OCI-LY1 (cell line): ENCODE measurements around the gene CACFD1.

Source experiments
- H2AFZ ChIP-seq: fragments of 200-600 bp; sonication (generic), shearing (Covaris generic); 2 replicates; pipeline ENCODE4 v1.6.0; 2014; ENCODE audit warnings: antibody characterized with exemption, mild to moderate bottlenecking, low read length
- H3F3A ChIP-seq: fragments of 200-600 bp; sonication (generic), shearing (Covaris generic); 2 replicates; pipeline ENCODE4 v1.6.0; 2014; ENCODE audit warnings: mild to moderate bottlenecking, antibody characterized with exemption, low read length, moderate library complexity; ENCODE audit not compliant: insufficient read depth
- H3K27ac ChIP-seq: fragments of 200-600 bp; sonication (generic); 2 replicates; pipeline ENCODE4 v1.5.1; 2014; ENCODE audit warnings: low read length, mixed run types, mild to moderate bottlenecking, low read depth; ENCODE audit not compliant: poor library complexity, severe bottlenecking
- H3K27me3 ChIP-seq: fragments of 200-600 bp; sonication (generic); 2 replicates; pipeline ENCODE4 v1.6.0; 2014; ENCODE audit warnings: antibody characterized with exemption, mild to moderate bottlenecking, low read length, moderate library complexity; ENCODE audit not compliant: insufficient read depth
- H3K36me3 ChIP-seq: fragments of 200-600 bp; sonication (generic); 2 replicates; pipeline ENCODE4 v1.6.1; 2014; ENCODE audit warnings: mild to moderate bottlenecking, antibody characterized with exemption, low read length, moderate library complexity, mixed read lengths; ENCODE audit not compliant: insufficient read depth
- H3K4me1 ChIP-seq: fragments of 200-600 bp; sonication (generic); 2 replicates; pipeline ENCODE4 v1.5.1; 2014; ENCODE audit warnings: mild to moderate bottlenecking, low read length, moderate library complexity; ENCODE audit not compliant: insufficient read depth, severe bottlenecking
- H3K4me2 ChIP-seq: fragments of 200-600 bp; sonication (generic), shearing (Covaris generic); 2 replicates; pipeline ENCODE4 v1.6.1; 2014; ENCODE audit warnings: low read length
- H3K4me3 ChIP-seq: fragments of 200-600 bp; sonication (generic); 2 replicates; pipeline ENCODE4 v1.5.1; 2014; ENCODE audit warnings: low read length, low read depth, mild to moderate bottlenecking, mixed read lengths; ENCODE audit not compliant: poor library complexity, severe bottlenecking
- H3K79me2 ChIP-seq: fragments of 200-600 bp; shearing (Covaris generic); 2 replicates; pipeline ENCODE4 v1.6.1; 2016; ENCODE audit warnings: mixed run types, low read length, mixed read lengths; ENCODE audit not compliant: insufficient read depth
- H3K9ac ChIP-seq: fragments of 200-600 bp; sonication (generic), shearing (Covaris generic); 2 replicates; pipeline ENCODE4 v1.6.1; 2014; ENCODE audit warnings: mild to moderate bottlenecking, low read length, mixed read lengths
- H3K9me2 ChIP-seq: fragments of 200-600 bp; sonication (generic), shearing (Covaris generic); 2 replicates; pipeline ENCODE4 v1.6.1; 2014; ENCODE audit warnings: low read depth, mild to moderate bottlenecking, low read length, mixed read lengths
- H3K9me3 ChIP-seq: fragments of 200-600 bp; shearing (Covaris generic); 2 replicates; pipeline ENCODE4 v1.6.1; 2014; ENCODE audit warnings: low read length, mixed read lengths
- H4K20me1 ChIP-seq: fragments of 200-600 bp; sonication (generic), shearing (Covaris generic); 2 replicates; pipeline ENCODE4 v1.6.0; 2016; ENCODE audit warnings: mild to moderate bottlenecking, low read length; ENCODE audit not compliant: insufficient read depth
- CTCF ChIP-seq: fragments of 200-600 bp; sonication (generic), shearing (Covaris generic); IDR thresholded peaks from 2 replicates; pipeline ENCODE4 v1.5.1; 2017; ENCODE audit warnings: mild to moderate bottlenecking, antibody characterized with exemption, low read length, moderate library complexity, mixed read lengths
- EZH2 ChIP-seq: fragments of 200-600 bp; sonication (generic), shearing (Covaris generic); IDR thresholded peaks from 2 replicates; pipeline ENCODE4 v1.8.0; 2017; ENCODE audit warnings: borderline replicate concordance, mixed run types, mild to moderate bottlenecking, antibody characterized with exemption, low read length, moderate library complexity, mixed read lengths

The CACFD1 gene

GRCh38 chr9:133457748-133458147, 2.0 kb upstream of the CACFD1 start:
- TF ChIP-seq CTCF, result no peak

GRCh38 chr9:133458643-133459312, 1.0 kb upstream of the CACFD1 start:
- no peaks in the 10 kb centered on the region for H3F3A ChIP-seq
- no peak overlapping the region for H3K27ac ChIP-seq
- no peak for TF ChIP-seq EZH2
- TF ChIP-seq CTCF, result no peak
- H3K27me3 ChIP-seq, result peaks cover 5% of the 10 kb centered on the region; the same call in 1 of the 2 replicates
- no peak overlapping the region for H2AFZ ChIP-seq
- H3K9me3 ChIP-seq, result no peaks in the 10 kb centered on the region
- H4K20me1 ChIP-seq, result no peaks in the 10 kb centered on the region
- peak overlapping the region; percentile 66 for H3K4me2 ChIP-seq
- H3K4me3 ChIP-seq, result peak overlapping the region; percentile 65
- H3K9ac ChIP-seq, result no peak overlapping the region; the same call in 1 of the 2 replicates
- no peaks in the 10 kb centered on the region for H3K9me2 ChIP-seq
- H3K36me3 ChIP-seq, result no peaks in the 10 kb centered on the region
- no peaks in the 10 kb centered on the region for H3K79me2 ChIP-seq
- H3K4me1 ChIP-seq, result peaks cover 13% of the 10 kb centered on the region

More at GRCh38 chr9:133457748-133458147, 2.0 kb upstream of the CACFD1 start:
- Histone ChIP-seq H3K4me1 (peaks cover 13% of the 10 kb centered on the region), H3K9me2 (no peaks in the 10 kb centered on the region), H3K9me3 (no peaks in the 10 kb centered on the region), H3K9ac (no peak overlapping the region), H3K36me3 (no peaks in the 10 kb centered on the region), H3K4me2 (no peak overlapping the region), H3K4me3 (no peak overlapping the region), H3K27ac (no peak overlapping the region), H3K27me3 (peaks cover 7% of the 10 kb centered on the region; the same call in 1 of the 2 replicates), H3F3A (no peaks in the 10 kb centered on the region), H4K20me1 (no peaks in the 10 kb centered on the region), H2AFZ (no peak overlapping the region), H3K79me2 (no peaks in the 10 kb centered on the region)

- peak overlapping the region; percentile 66 for H3K4me2 ChIP-seq
- TF ChIP-seq EZH2 (no peak), CTCF (no peak)
- no peak overlapping the region for H2AFZ ChIP-seq
- peak overlapping the region; percentile 65; the same call in 1 of the 2 replicates for H3K9ac ChIP-seq
- no peaks in the 10 kb centered on the region for H3K9me2 ChIP-seq
- no peaks in the 10 kb centered on the region for H3F3A ChIP-seq
- H3K36me3 ChIP-seq, result no peaks in the 10 kb centered on the region
- H3K79me2 ChIP-seq, result no peaks in the 10 kb centered on the region
- H3K27me3 ChIP-seq, result no peaks in the 10 kb centered on the region; the same call in 1 of the 2 replicates
- H3K27ac ChIP-seq, result no peak overlapping the region
- peak overlapping the region; percentile 65 for H3K4me3 ChIP-seq
- no peaks in the 10 kb centered on the region for H3K9me3 ChIP-seq
- no peaks in the 10 kb centered on the region for H4K20me1 ChIP-seq
- peaks cover 13% of the 10 kb centered on the region for H3K4me1 ChIP-seq
These were observed 812 bp downstream of the CACFD1 start for GRCh38 chr9:133460405-133461175.
